Stomach (tissue), 4 donors: Measurements from ENCODE around the gene BACE1.
A peak's percentile ranks its signal among the peaks of the same experiment; 100 is the strongest.

ENCODE experiments used
- POLR2A ChIP-seq, 4 donors: fragments of 450-650 bp; IDR thresholded peaks; one replicate each; pipeline ENCODE4 v1.6.1; 2016; ENCODE audit warnings: antibody characterized with exemption in 4 of 4, control low read depth in 2 of 4, mild to moderate bottlenecking in 1 of 4, moderate library complexity in 1 of 4
- POLR2AphosphoS5 ChIP-seq, 3 donors: sonication (generic); formaldehyde crosslinking; IDR thresholded peaks; one replicate each; pipeline ENCODE4 v1.6.1; 2016; ENCODE audit warnings: antibody characterized with exemption in 3 of 3

- peak in 2 of 3 donors; percentile 53 to 61 for TF ChIP-seq POLR2AphosphoS5 (IDR thresholded peaks at IDR 0.05)
- TF ChIP-seq POLR2A (IDR thresholded peaks at IDR 0.05), result no peak
Observed at GRCh38 chr11:117316197-117316961, at the start of gene BACE1.
